ENCODE data around the gene PITPNM3.

The PITPNM3 gene

GRCh38 chr17:6525141-6525540 lies 31.2 kb downstream of the PITPNM3 start:
- no peak for DNase-seq

- no peak for DNase-seq
Measured at GRCh38 chr17:6524520-6524919, 31.8 kb downstream of the PITPNM3 start.

GRCh38 chr17:6523809-6524355 lies 32.5 kb downstream of the PITPNM3 start:
- DNase-seq: no peak

GRCh38 chr17:6523330-6523729 lies 33.0 kb downstream of the PITPNM3 start:
- no peak for DNase-seq

- DNase-seq: no peak
Measured at GRCh38 chr17:6521586-6521985, 34.8 kb downstream of the PITPNM3 start.

GRCh38 chr17:6517062-6517461 lies 39.3 kb downstream of the PITPNM3 start:
- DNase-seq: no peak

GRCh38 chr17:6514371-6514770 lies 42.0 kb downstream of the PITPNM3 start:
- no peak for DNase-seq

GRCh38 chr17:6512552-6512951 lies 43.8 kb downstream of the PITPNM3 start:
- no peak for DNase-seq

GRCh38 chr17:6510321-6510977 lies 45.9 kb downstream of the PITPNM3 start:
- DNase-seq: no peak

GRCh38 chr17:6509921-6510320 lies 46.4 kb downstream of the PITPNM3 start:
- no peak for DNase-seq

- no peak for DNase-seq
Measured at GRCh38 chr17:6509031-6509771, 47.2 kb downstream of the PITPNM3 start.

- DNase-seq: no peak
Measured at GRCh38 chr17:6508519-6509030, 47.8 kb downstream of the PITPNM3 start.

GRCh38 chr17:6508016-6508415 lies 48.3 kb downstream of the PITPNM3 start:
- DNase-seq: no peak

GRCh38 chr17:6507535-6507934 lies 48.8 kb downstream of the PITPNM3 start:
- DNase-seq: no peak

- DNase-seq: no peak
Measured at GRCh38 chr17:6506679-6507231, 49.6 kb downstream of the PITPNM3 start.

- no peak for DNase-seq
Measured at GRCh38 chr17:6505425-6506142, 50.8 kb downstream of the PITPNM3 start.

- DNase-seq: no peak
Measured at GRCh38 chr17:6503641-6504195, 52.6 kb downstream of the PITPNM3 start.

- DNase-seq: no peak
Measured at GRCh38 chr17:6502871-6503509, 53.4 kb downstream of the PITPNM3 start.

- no peak for DNase-seq
Measured at GRCh38 chr17:6502142-6502541, 54.2 kb downstream of the PITPNM3 start.

- DNase-seq: no peak
Measured at GRCh38 chr17:6501359-6501758, 55.0 kb downstream of the PITPNM3 start.

GRCh38 chr17:6498901-6499540 lies 57.3 kb downstream of the PITPNM3 start:
- DNase-seq: peak; percentile 26

- DNase-seq: no peak
Measured at GRCh38 chr17:6498356-6498755, 58.0 kb downstream of the PITPNM3 start.
